ENCODE data around the gene SETDB1. TPM values are rescaled to one million over a fixed set of nuclear protein-coding genes. Genes with fewer than 3 reads are reported as not detected.

Gene SETDB1
- total and polyA plus RNA-seq, 2 of the 8 experiments (the other 6 are each of a cell fraction or from before 2014, with no cell fraction given), result 27.5 to 48.8 TPM

DNA sequence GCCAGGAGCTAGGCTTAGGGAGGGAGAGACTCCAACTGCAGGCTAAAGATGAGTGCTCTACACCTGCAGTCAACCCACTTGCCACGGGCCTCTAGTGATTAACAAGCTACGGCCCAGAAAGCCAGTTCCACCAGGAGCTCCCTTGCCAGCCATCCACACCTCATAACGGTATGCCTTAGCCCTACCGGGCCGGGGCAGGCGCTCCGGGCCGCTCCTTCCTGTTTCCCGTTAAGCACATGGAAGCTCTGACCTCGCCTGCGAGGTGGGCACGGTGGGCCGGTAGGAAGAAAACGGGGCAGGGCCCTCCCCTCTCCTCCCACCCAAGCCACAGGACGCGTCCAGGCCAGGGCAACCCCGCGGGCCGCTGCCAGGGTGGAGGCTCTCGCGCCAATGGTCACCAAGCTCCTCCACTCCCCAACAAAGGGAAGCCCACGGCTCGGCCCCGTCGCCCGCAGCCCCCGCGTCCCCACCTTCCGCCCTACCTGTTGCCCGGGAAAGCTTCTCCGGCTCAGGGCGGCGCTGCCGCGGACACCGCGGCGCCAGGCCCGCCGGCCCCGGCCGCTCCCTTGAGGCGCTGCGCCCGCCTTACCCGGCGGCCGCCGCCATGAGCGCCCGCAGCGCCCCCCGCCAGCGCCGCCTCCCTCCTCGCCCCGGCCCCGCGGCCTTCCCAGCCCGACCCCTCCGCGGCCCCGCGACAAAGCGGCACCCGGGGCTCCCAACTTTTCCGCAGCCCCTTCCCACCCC, 47.8 kb downstream of the SETDB1 start (continued):
- TF ChIP-seq, protein P1, sequence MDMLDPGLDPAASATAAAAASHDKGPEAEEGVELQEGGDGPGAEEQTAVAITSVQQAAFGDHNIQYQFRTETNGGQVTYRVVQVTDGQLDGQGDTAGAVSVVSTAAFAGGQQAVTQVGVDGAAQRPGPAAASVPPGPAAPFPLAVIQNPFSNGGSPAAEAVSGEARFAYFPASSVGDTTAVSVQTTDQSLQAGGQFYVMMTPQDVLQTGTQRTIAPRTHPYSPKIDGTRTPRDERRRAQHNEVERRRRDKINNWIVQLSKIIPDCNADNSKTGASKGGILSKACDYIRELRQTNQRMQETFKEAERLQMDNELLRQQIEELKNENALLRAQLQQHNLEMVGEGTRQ (IDR thresholded peaks at IDR 0.05; ENCODE audit: low read length), result no peak

Measured in H1 (cell line).